ENCODE data around the gene GXYLT2.
"Not testable (repeated sequence)": the region's sequence is repeated elsewhere in the genome, so short reads cannot be mapped to it uniquely, and the experiment has no call there.

The GXYLT2 gene

DNA sequence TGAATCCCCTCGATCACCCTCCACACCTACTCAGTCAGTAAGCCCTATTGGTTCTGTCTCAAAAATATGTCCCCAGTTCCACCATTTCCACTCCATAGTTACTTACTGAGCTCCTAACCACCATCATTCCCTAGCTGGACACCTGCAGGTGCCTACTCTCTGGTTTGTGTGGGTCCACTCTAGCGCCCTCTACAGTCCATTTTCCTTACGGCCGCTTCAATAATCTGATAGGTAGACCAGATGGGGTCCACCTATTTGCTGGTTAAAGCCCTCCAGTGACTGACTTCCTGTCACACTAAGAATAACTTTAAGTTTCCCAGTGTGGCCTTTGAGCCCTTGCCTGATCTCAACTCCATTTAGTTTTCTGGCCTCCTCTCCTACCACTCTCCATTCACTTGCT, 5.0 kb downstream of the GXYLT2 start:
- peak; percentile 27 for DNase-seq

DNA sequence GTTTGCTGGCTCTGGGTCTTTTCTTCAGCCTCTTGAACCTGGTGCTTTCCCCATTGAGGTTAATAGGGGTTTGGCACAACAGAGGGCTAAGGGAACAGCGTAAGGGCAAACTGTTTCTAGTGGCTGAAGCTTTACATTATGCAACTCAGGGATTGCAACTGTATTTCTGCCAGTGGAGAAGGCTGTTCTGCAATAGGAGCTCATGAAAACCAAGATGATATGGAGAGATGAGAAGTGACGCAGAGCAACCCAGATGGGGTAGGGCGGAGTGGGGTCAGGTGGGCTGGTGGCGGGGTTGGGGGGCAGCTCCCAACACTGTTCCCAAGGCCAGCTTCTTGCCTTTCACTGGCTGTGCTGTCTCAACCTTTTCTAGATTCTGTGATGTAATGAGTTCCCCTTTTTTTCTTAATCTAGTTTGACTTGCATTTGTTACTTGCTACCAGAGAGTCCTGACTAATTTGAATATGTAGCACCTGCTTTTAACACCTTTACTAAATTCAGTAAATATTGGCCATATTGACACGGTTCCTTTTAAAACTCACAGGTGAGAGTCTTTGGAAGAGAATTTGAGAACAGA, 7.2 kb downstream of the GXYLT2 start:
- no peak for DNase-seq

DNA sequence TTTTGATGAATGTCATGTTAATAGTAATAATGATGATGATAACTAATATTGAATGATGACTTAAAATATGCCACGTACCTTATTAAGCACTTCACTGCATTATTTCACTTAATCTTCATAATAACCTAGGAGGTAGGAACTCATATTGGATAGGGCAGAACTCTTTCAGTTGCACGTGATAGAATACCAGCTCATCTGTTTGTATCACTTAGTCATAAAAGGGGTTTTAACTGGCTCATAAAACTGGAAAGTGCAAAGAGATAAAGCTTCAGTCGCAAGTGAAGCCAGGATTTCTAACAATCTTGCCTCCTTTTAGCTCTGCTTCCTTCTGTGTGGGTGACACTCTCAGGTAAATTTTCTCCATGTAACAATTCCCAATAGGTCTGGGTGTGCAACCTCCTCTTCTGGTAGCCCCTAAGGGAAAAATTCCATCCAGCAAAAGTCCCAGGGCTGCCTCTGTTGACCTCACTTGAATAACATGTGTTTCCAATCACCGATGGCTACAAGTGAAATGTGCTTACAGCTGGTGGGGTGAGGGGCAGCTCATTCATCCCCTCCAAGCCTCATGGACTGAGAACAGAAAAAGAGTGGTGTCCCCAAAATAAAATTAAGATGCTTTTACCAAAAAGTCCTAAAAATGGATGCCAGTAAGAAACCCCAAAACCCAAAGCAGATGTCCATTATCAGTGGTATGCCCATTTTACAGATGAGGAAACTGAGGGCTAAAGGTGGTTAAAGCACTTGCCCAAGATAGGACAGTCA, 9.3 kb downstream of the GXYLT2 start:
- no peak for DNase-seq

DNA sequence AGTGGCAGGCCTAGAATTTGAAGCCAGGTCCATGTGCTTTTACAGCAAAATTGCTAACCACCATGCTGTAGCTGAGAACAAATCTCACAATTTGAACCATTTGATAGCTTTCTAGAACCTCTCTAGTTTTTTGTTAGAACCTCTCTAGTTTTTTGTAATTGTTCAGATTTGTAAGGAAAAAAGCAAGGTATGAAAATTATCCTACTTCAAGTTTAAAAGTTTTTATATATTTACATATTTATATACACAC, 9.8 kb downstream of the GXYLT2 start:
- no peak for DNase-seq

DNA sequence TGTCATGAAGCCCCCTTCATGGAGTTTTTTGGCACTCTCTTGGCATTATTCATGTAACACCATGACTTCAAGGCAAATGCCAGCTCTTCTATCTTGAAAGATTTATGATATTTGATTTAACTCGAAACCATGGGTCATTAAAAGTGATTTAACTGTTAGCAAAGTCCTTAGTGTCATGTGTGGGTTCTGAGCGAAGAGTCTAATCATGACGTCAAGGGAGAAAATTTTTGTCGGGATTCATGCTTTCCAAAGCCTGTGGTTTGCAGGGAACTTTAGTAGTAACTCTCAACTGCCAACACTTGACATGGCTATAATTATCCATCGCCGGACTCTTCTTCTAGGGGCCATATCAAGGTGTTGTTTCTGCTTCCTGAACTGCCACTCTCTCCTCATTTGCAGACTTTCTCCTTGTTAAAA, 11.5 kb downstream of the GXYLT2 start:
- no peak for DNase-seq

DNA sequence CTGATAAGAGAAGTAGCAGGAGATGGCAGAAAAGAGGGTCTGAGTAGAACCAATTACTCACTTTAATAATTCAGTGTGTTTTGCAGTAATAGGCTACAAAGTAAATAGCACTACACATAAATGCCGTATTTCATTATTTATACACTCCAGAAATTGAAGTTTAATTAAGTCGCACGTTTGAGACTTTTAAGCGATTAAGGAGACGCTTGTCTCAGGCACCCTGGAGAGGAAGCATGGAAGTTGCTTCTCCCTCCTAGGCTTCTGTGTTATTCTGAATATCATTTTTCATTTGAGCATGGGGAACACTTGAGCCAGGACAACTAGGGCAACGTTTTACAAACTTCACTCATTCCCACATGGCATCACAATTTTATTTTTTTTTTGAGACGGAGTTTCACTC, 12.2 kb downstream of the GXYLT2 start:
- DNase-seq: no peak

DNA sequence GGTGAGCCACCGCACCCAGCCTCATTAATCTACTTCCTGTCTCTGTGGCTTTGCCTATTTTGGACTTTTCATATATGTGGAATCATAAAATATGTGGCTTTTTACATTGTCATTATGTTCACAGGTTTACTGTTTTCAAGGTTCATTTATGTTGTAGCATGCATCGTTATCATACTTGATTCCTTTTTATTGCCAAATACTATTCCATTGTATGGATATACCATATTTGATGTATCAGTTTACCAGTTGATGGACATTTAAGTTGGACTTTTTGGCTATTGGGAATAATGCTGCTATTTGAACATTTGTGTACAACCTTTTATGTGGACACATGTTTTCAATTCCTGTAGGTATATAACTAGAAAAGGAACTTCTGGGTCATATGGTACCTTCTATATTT, 14.0 kb downstream of the GXYLT2 start:
- no peak for DNase-seq

DNA sequence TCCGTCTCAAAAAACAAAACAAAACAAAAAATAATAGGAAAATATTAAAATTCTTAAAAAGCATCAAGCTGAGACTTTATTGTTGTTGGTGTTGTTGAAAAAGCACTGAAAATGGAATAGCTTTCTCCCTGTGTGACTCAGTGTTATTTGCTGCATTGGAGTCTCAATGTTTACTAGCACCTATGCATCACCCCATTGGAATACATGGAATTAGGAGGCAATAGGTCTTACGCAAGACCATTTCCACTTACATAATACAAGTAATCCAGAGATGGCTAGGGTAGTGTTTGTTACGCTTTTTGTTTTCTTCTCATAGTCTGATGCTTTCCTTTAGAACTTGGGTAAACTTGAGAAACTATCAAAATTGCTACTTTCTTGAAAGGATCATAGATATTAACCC, 15.2 kb downstream of the GXYLT2 start:
- no peak for DNase-seq

DNA sequence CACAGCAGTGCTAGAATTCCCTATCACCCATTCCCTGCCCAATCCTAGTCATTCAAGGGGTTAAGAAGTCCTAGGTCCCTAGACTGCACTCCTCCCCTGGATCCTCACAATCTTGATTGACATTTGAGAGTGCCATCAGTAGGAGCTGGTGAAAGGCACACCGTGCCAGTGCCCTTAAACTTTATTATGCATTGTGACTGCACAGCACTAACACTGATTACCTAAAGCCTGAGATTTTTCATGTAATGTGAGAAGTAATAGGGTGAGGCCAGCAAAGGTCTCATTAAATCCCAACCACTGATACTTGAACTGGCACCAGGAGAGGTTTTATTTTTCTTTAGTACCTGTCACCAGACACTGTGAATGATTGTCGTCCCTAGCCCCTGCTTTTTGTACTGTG, 16.3 kb downstream of the GXYLT2 start:
- DNase-seq: no peak

DNA sequence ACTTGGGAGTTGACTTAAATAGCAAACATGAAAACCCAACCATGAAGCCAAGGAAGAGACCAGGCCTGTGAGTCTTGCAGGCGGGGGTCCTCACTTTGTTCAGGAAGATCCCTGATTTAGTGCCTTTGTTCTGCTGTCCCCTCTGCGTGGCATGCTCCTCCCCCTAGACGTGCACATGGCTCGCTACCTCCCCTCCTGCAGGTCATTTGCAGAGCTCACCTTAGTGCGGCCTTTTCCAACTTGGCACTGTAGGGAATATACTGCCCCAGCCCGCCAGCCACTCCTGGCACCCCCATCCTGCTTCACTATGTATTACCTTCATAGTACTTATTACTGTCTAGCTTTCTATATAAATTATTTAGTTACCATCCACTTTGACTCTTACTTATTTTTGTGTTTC, 18.3 kb downstream of the GXYLT2 start:
- no peak for DNase-seq

DNA sequence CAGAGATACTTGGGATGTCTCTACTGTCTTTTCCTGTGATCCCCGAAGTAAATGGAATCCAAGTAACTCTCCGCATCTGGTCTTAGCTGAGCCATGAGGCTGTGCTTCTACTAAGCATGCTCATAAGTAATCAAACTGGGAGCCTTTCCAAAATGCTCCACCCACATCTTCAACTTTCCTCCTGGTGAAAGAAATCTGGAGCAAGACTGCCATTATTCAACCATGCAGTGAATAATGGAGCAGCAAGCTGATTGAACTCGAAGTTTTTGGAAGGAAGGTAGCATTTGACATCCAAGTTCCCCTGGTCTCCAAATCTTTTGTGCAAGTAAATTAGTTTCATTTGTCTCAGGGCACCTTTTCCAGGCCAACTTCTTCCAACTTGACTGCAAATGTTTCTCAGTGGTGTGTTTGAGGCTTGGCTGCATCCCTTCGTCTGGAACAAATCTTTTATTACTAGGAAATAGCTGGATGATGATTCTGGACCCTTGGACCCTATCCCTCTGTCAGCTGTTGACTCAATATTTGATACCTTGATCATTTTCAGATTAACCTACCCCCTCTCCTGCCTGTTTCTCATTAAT, 19.4 kb downstream of the GXYLT2 start:
- no peak for DNase-seq

DNA sequence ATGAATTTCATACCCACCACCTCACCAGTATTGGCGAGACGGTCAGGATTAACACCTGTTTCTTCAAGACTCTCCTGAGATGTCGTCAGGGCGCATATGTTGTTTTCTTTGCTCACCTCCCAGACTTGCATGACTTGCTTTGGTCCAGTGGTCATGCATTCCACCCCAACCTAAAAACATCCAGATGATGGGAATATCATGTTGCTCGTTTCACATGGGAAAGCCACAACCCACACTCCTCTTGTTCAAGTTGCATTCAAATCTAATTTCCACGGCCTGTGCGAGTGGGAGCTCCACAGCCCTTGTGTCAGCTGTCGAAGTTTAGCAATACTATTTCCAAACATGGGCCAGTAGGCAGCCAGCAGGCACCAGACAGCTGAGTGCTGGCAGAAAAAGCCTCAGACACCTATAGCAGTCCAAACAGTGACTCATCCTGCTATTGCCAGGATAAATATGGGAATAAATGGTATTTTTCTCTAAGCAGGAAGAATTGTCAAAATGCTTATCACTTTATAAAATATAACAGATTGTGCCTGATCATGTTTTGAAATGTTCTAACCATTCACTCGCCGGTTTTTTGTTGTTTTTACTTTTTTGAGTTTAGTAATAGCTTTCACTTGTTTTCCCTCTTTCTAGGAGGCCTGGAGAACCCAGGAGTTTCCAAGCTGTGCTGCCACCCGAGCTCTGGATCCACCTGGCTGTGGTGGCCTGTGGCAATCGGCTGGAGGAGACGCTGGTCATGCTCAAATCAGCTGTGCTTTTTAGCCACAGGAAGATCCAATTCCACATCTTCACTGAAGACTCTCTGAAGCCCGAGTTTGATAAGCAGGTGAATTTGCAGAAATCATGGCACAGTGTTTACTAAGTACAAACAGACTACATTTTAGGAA, 20.1 kb downstream of the GXYLT2 start:
- DNase-seq: no peak

DNA sequence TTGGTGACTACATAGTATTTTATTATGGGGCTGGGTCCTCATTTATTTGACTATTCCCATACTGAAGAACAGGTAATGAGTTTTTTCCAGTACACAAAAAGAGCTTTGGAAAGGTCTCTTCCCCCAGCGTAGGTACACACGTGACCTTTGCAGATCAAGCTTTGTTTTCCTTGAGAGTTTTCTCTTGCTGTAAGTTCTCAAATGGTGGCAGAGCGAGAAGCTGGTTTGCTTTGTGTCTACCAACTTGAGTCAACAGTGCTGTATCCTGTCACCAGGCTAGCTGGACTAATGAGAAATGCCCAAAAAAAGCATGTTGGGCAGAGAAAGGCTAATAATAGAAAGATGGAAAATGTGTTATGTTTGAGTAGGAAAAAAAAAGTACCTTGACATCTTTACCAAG, 21.7 kb downstream of the GXYLT2 start:
- DNase-seq: no peak

DNA sequence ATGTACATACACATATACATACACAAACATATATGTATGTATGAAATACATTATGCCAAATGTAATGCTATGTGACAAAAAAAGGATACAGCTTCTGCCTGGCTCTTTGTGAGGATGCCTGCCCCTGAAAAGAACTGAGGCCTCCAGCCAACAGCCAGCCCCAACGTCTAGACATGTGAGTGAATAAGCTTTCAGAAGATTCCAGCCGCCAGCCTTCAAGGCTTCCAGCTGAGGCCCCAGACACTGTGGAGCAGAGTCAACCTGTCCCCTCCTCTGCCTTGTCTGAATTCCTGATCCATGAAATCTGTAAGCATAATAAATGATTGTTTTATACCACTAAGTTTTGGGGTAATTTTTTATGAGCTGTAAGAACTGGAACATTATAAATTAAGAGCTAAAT, 24.7 kb downstream of the GXYLT2 start:
- no peak for DNase-seq

DNA sequence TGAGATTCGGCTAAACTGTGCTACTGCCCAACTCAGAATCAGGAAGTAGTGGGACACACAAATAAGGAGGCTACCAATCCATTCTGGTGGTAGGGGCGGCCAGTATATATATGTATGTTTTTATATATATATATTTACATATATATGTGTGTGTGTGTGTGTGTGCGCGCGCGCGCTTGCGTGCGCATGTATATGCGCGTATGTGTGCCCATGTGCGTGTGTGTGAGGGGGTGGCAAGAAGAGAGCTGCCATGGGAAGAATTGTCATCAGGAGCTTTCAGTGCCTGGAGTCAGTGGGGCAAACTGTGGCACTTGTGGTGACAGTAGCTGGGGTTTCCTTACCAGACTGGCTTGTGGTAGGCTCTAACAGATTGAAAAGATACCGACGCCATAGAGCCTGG, 26.5 kb downstream of the GXYLT2 start:
- DNase-seq: no peak

DNA sequence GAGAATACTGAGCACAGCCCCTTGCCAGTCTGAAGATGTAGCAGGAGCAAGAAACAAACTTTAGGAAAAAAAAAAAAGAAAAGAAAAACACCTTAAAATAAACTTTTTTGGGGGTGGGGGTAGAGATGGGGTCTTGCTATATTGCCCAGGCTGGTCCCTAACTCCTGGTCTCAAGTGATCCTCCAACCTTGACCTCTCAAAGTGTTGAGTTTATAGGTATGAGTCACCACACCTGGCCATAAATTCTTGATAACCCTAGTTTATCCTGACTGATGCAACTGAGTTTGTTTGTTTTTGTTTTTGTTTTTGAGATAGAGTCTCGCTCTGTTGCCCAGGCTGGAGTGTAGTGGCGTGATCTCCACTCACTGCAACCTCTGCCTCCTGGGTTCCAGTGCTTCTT, 28.4 kb downstream of the GXYLT2 start:
- no peak for DNase-seq

DNA sequence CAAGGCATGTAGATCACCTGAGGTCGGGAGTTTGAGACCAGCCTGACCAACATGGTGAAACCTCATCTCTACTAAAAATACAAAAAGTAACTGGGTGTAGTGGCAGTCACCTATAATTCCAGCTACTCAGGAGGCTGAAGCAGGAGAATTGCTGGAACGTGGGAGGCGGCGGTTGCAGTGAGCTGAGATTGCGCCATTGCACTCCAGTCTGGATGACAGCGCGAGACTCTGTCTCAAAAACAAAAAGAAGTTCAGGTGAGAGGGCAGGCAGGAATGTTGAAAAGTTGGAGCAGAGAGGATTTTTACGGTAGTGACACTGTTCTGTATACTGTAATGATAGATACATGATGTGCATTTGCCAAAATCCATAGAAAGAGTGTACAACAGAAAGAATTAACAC, 31.7 kb downstream of the GXYLT2 start:
- no peak for DNase-seq

DNA sequence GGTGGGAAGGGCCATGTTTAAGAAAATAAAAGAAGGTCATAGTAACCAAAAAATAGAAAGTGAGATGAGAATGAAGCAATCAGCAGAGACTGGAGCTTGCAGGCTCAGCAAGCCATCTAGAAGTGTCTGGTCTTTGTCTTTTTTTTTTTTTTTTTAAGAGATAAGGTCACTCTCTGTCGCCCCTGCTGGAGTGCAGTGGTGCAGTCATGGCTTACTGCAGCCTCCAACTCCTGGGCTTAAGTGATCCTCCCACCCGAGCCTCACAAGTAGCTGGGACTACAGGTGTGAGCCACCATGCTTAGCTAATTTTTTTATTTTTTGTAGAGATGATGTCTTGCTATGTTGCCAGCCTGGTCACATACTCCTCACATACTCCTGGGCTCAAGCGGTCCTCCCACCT, 36.2 kb downstream of the GXYLT2 start:
- DNase-seq: no peak

DNA sequence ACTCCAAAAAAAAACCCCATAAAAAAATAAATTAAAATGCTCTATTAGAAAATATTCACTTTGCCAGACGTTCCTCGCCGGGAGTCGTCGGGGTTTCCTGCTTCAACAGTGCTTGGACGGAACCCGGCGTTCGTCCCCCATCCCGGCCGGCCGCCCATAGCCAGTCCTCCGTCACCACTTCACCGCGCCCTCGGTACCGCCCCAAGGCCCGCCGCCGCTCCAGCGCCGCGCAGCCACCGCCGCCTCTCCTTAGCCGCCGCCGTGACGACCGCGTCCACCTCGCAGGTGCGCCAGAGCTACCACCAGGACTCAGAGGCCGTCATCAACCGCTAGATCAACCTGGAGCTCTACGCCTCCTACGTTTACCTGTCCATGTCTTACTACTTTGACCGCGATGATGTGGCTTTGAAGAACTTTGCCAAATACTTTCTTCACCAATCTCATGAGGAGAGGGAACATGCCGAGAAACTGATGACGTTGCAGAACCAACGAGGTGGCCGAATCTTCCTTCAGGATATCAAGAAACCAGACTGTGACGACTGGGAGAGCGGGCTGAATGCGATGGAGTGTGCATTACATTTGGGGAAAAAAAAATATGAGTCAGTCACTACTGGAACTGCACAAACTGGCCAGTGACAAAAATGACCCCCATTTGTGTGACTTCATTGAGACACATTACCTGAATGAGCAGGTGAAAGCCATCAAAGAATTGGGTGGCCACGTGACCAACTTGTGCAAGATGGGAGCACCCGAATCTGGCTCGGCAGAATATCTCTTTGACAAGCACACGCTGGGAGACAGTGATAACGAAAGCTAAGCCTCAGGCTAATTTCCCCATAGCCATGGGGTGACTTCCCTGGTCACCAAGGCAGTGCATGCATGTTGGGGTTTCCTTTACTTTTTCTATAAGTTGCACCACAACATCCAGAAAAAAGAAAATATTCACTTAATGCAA, 41.2 kb downstream of the GXYLT2 start:
- DNase-seq: not testable (repeated sequence)

DNA sequence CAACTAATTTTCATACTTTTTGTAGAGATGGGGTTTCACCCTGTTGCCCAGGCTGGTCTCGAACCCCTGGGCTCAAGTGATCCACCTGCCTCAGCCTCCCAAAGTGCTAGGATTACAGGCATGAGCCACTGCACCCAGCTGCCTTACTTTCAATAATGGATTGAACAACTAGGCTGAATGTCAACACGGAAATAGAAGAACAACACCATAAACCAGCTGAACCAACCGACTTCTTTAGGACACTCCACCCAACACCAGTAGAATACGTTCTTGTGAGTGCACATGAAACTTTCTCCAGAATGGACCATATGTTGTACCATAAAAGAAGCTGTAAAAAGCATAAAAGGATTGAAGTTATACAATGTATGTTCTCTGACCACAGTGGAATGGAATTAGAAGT, 42.9 kb downstream of the GXYLT2 start:
- DNase-seq: no peak

DNA sequence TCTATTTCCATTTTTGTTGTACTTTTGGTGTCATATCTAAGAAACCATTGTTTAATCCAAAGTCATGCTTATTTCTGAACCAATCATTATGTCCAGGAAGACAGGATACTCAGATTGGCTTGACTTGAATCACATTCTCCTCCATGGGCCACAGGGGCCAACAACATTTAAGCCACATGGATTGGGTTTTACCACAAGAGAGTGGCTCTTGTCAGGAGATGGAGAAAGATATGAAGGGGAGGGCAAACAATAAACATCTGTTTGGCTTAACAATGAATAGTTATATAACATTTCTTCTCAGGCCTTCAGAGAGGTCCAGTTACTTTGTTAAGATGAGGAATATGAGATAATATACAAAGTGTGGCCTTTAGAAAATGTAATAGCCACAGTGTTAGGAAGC, 44.6 kb downstream of the GXYLT2 start:
- no peak for DNase-seq

DNA sequence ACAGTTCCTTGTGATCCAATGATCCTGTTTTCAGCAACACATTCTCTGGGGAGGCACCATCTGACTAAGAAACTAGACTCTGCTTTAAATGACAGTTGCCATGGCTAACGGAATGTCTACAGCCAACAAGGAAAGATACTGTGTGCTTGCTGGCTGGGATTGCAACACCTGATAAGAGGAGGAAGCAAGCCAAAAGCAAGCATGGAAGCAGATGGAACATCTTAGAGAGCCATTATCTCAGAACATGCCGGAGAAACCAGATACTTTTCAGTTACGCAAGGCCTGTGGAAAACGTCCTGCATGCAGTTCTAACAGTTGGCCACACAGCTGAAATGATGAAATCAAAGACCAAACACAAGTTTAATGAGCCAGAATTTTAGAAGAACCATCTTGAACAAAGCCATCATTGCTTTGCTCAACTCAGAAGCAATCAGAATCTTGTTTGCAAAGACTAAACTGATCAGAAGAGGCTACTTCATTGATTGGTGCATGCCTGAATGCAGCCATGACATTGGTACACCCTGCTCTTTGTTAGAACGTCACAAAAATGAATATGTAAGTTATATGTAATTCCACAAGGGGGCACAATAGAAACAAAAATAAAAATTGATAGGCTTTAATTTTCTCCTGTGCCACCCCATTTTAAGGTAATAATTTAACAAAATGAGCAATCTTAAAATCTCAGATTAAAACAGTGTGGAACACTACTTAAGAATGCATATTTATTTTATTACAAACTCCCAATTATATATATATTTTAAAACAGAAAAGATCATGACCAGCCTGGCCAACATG, 50.8 kb downstream of the GXYLT2 start:
- DNase-seq: no peak

Data from NCI-H1092 (cell line).